HL-60/S4 treated with phorbol 12-myristate 13-acetate at 8.2 ng/mL for 4 days and 3 days (cell line): Measurements from ENCODE around the gene CASD1.

Experiments
- in situ Hi-C: fragments of 300-500 bp; cut with MboI; formaldehyde crosslinking; loops from 2 replicates; pipeline ENCODE4 v1.15.0; 2022; ENCODE audit warnings: low sequenced_read_pairs

The CASD1 gene

GRCh38 chr7:94512735-94513564 is 3.3 kb downstream of the CASD1 start:
- in situ Hi-C loops = no loop called here

- in situ Hi-C loops = no loop called here
Observed at GRCh38 chr7:94513565-94513860, 3.9 kb downstream of the CASD1 start.

GRCh38 chr7:94514140-94514889 is 4.7 kb downstream of the CASD1 start:
- in situ Hi-C loops = no loop called here

GRCh38 chr7:94514917-94515316 is 5.3 kb downstream of the CASD1 start:
- in situ Hi-C loops = no loop called here

- in situ Hi-C loops = no loop called here
Observed at GRCh38 chr7:94525923-94526322, 16.3 kb downstream of the CASD1 start.

DNA sequence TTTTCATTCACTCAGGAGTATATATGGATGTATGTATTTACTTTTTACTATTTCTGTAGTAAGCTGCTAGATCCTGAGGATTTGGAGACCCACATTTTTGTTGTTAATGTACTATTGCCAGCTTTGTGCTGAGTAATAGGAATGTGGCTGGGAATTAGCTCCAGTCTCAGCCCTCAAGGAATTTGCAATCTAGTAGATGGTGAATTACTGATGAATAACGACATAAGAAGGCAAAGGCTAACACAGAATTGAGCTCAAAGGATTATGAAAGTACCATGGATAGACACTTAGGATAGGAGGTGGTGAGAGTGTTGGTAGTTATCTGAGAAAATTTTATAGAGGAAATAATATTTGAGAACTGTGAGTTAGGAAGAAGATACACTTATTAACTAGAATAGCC is 19.9 kb downstream of the CASD1 start:
- in situ Hi-C loops = no loop called here

DNA sequence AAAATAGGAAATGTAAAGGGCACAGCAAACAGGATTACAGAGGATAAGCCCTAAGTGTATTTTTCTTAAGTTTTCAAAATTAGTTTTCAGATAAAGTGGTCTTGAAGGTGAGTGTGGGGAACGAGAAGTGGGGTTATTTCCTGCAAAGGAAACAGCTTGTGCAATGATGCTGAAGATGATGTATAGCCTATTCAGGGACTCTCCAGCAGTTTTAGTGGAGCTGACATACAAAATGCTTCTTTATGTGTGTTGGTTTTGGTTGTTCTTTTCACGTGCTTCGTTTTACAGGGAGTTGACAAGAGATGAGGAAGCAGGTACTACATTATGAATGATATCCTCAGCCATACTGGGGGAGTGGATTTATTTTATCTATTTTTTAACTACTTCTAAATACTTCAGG is 20.5 kb downstream of the CASD1 start:
- in situ Hi-C loops = no loop called here

DNA sequence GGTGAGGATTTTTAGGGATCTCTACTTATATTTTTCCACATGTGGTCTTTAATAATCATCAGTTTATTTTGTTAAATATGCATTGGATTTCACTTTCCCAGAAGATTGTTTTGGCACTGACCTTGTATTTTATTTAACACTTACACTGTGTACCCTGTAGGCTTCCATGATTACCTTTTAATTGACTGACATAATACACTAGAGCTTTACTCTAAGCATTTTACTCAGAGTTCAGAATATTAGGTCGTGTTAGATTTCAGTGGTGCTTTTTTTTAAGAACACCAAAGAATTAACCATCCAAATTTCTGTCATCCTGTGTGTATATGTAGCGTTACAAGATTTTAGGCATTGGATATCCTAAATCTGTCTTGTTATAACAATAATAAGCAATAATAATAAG is 23.1 kb downstream of the CASD1 start:
- in situ Hi-C loops = no loop called here

DNA sequence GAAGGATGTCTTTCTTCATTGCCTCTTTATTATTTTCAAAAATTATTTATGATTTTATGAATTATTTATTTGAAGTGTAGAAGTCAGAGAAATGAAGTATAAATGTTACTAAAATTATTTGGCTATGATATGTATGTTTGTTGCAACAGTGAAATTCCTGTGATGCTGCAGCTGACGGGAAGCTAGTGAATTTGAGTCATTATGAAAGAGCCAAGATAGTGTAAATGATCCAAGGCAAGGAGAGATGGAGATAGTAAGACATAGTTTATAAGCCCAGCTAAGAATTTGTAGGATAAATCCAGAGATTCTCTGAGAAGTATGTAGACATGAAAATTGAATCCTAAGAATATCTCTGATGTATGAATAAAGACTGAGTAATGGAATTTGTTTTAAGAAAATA is 30.8 kb downstream of the CASD1 start:
- in situ Hi-C loops = no loop called here

- in situ Hi-C loops = no loop called here
Observed at GRCh38 chr7:94547126-94547525, 37.5 kb downstream of the CASD1 start.

GRCh38 chr7:94556028-94556427 is 46.4 kb downstream of the CASD1 start:
- in situ Hi-C loops = no loop called here

DNA sequence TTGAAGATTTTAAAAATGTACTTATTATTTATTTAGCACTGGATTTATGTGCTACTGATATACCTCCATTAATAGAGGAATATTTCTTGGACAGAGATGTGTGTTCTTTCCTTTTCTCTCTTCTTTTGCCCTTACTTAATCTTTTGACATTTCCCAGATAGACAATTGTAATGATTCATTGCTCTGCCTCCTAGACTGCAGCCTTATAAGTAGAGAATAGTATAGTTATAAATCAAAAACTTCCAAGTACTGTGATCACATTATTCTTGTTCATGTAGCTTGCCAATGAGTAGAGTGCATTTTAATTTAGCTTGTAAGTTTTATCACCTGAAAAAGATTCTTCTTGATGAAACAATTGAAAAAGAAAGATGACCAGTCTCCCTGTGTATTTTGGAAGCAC is 47.6 kb downstream of the CASD1 start:
- in situ Hi-C loops = no loop called here

DNA sequence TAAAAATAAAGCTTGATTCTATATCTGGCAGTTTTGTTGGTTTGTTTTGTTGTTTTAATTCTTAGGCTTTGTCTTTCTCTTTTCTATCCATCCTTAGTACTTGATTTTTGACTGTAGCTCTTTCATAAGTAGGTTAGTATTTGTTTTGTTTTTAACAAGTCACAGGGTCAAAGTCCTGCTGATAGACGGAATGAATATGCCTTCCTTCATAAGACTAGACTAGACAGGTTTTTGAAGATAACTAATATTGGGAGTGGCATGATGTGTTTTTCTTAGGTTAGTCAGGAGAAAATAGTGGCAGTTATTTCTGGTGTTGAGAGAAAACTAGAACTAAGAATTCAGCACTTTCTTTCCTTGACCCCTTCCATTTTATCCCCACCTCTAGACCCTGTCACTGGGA is 50.4 kb downstream of the CASD1 start:
- in situ Hi-C loops = no loop called here

DNA sequence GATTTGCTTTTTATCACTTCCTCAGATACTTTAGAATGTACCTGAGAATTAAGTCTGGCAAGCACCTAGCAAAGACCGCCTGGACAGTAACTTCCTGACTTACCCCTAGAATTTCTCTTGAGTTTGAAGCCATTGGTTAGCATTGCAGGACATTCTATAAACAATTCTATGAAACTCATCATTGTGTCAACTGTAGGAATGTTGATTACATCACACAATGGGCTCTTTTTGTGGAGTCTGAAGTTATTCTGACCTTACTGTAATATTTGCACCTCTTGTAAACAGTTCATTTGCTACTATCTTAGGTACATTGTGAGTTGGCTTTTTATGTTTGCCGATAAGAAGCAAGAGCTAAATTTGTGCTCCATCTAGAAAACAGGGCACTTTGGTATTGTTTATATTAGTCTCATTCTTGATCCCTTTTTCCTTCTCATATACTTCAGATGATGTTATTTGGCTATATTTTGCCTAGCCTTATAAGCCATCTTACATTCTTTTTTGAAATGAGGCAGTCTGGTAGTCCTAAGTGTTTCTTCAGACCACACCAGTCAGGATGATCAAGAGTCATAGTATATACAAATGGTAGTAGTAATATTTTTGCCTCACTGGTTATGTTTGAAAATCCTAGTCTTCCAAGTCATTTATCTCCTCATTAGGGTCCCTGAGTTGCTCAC is 52.4 kb downstream of the CASD1 start:
- in situ Hi-C loops = no loop called here

DNA sequence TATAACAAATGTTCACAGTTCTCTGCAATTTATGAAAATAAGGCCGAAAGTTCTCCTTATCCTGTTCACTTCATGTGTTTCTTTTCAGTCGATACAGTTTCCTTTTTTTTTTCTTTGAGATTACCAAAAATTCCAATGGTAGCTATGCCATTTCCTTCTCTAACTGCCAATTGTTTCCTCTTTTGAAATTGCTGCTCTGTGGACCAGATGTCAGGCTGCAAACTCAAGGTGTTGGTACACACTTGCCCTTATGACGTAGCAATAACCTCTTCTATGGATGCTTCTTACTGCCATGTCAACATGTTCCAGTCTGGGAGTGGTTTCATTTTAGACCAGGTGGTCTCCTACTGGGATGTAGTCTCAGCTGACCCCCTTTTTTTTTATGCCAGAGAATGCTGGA is 52.9 kb downstream of the CASD1 start:
- in situ Hi-C loops = no loop called here

GRCh38 chr7:94565247-94565894 is 55.8 kb downstream of the CASD1 start:
- in situ Hi-C loops = no loop called here

GRCh38 chr7:94567396-94567795 is 57.8 kb downstream of the CASD1 start:
- in situ Hi-C loops = no loop called here

DNA sequence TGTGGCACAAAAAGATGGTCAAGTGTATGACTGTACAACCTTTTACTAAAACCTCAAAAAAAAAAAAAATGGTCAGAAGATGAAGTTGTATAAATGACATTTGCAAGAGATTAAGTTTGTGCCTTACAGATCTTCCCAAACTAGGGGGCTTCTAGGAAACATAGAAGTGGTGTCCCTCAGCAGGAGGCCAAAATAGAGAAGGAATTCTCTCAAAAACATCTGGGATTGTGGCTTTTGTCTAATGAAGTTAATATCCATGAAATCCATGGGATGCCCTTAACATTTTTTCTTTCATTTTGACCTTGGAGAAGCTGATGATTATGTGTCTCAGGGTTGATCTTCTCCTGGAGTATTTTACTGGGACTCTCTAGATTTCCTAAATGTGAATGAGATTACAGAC is 62.2 kb downstream of the CASD1 start:
- in situ Hi-C loops = no loop called here

DNA sequence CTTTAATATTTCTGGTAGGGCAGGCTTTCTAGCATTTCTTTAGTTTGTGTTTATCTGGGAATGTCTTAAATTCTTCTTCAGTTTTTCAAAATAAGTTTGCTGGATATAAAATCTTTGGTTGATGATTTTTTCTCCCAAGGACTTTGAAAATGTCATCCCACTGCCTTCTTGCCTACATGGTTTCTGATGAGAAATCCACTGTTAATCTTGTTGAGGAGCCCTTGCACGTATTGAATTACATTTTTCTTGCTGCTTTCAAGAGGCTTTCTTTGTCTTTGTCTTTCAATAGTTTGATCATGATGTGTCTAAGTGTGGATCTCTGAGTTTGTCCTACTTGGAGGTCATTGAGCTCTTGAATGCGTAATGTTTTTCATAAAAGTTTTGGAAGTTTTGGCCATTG is 66.0 kb downstream of the CASD1 start:
- in situ Hi-C loops = no loop called here

DNA sequence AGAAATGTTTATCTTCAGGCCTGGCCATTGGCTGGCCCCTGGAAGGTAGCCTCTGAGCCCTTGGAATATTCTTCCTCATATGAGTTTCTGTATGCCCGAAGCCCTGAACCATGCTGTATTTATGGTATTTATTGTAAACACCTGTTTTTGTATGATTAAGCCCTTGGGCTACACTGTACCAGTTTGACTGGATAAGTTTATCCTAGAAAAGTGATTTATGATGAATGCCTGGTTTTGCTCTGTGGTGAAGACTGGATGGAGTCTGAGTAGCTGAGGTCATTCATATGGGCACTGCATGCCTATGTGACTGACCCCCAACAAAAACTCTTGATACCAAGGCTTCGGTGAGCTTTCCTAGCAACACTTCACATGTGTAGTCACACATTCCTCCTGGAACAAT is 66.7 kb downstream of the CASD1 start:
- in situ Hi-C loops = no loop called here

DNA sequence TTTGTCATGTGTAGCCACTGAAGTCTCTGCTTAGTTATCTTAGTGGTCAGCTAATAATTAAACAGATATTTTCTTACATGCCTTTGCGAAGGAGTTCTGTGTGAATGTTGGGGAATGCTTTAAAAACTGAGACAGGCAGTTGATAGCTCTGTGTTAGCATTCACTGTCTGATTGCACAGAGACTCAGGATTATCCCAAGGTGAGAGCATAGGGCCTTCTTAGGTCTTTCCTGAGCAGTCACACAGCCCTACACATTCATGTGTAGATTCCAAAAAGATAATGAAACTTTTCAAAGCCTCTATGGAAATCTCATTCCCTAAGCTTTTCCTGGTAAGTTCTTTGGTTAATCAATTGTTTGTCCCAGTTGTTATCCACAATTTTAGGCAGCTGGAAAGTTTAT is 67.7 kb downstream of the CASD1 start:
- in situ Hi-C loops = no loop called here

DNA sequence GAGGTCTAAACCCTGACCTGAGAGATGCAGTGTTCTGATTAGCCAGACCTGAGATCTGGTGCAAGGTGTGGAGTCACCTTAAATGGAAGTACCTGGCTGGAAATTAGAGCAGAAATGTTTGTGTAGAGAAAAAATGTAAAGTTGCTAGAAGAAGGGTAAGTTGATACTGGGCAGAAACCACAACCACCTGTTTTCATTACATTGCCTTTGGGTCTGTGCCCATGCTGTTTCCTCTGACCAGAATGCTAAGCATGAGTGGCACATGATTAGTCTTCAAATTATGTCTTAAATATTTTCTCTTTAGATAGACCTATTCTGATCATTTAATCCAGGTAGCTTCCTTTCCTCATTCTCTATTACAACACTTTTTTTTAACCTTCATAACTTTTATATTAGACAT is 69.0 kb downstream of the CASD1 start:
- in situ Hi-C loops = no loop called here
